ENCODE results near the gene SAMD15.

SAMD15 gene

DNA sequence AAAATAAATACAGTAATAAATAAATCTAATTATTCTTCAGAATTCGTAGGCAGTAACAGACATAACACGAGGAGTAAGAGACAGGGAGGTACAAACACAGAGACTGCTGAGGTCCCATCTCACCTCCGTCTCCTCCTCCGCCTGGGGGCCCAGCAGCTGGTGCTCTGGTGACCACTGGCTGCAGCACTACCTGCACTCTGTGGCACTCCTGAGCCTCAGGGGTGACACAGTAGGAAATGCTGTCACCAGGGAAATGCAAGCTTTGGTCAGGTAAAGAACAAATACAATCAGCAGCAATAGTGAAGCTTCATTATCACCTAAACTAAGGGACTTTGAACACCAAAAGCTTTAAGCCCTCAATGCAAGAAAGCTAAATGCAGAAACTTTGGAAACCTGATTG is 36.8 kb upstream of the SAMD15 start:
- DNase-seq (ENCODE audit: low spot score) = no peak
- TF ChIP-seq, protein P1, sequence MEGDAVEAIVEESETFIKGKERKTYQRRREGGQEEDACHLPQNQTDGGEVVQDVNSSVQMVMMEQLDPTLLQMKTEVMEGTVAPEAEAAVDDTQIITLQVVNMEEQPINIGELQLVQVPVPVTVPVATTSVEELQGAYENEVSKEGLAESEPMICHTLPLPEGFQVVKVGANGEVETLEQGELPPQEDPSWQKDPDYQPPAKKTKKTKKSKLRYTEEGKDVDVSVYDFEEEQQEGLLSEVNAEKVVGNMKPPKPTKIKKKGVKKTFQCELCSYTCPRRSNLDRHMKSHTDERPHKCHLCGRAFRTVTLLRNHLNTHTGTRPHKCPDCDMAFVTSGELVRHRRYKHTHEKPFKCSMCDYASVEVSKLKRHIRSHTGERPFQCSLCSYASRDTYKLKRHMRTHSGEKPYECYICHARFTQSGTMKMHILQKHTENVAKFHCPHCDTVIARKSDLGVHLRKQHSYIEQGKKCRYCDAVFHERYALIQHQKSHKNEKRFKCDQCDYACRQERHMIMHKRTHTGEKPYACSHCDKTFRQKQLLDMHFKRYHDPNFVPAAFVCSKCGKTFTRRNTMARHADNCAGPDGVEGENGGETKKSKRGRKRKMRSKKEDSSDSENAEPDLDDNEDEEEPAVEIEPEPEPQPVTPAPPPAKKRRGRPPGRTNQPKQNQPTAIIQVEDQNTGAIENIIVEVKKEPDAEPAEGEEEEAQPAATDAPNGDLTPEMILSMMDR (IDR thresholded peaks at IDR 0.05; ENCODE audit: extremely low read depth, insufficient read depth, missing control alignments) = no peak
- in situ Hi-C loops (cut with MboI; ENCODE audit: low pct_unique_long_range_greater_than_20kb, low sequenced_read_pairs, unreplicated experiment) = no loop called here

DNA sequence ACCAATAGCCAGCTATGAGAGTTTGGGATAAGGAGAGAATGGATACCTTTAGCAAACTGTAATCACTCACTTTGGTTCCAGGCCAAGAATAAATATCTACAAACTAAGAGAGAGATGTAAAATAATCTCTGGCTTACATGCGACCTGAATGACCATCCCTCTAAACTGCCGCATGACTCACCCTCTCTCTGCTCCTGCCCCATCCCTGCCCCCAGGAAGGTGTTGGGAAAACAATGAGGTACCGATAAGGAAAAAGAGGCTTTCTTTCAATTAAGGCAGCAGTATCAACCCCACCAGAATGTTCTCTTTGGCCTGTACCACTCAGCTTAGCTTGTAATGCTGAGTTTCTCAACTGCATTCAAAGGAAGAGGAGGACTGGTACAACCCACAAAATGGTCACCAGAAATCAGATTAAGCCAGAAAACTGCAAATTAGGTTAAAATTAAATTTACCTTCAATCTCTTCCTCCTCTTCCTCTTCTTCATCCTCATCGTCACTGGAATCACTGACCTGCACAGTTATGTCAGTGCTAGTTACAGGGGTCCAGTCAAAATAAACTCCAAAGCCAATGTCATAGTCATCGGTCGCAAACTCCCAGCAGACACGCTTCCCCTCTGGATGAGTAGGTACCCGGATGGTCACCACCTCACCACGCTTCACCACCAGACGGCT is 34.3 kb upstream of the SAMD15 start:
- in situ Hi-C loops (cut with MboI; ENCODE audit: low pct_unique_long_range_greater_than_20kb, low sequenced_read_pairs, unreplicated experiment) = no loop called here
- no peak for DNase-seq (ENCODE audit: low spot score)
- TF ChIP-seq, protein P1 (IDR thresholded peaks at IDR 0.05; ENCODE audit: extremely low read depth, insufficient read depth, missing control alignments) = no peak

DNA sequence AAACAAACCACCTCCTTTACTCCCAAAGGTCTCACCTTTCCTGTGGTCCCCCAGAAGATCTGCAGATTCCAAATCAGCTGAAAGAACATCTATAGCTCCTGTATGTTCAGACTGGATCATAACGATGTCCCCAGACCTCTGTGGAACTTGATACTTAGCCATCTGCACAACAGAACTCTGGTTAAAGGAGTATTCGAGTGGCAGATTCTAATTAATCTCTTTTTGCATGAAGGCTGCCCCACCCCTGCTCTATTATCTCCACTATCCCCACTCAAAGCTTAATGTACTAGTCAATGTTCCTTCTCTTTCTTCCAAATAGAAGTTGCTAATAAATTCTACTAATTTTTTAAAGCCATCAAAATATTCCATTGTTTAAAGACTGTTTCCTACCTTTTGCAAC is 33.5 kb upstream of the SAMD15 start:
- no peak for DNase-seq (ENCODE audit: low spot score)
- TF ChIP-seq, protein P1 (IDR thresholded peaks at IDR 0.05; ENCODE audit: extremely low read depth, insufficient read depth, missing control alignments) = no peak
- in situ Hi-C loops (cut with MboI; ENCODE audit: low pct_unique_long_range_greater_than_20kb, low sequenced_read_pairs, unreplicated experiment) = no loop called here

DNA sequence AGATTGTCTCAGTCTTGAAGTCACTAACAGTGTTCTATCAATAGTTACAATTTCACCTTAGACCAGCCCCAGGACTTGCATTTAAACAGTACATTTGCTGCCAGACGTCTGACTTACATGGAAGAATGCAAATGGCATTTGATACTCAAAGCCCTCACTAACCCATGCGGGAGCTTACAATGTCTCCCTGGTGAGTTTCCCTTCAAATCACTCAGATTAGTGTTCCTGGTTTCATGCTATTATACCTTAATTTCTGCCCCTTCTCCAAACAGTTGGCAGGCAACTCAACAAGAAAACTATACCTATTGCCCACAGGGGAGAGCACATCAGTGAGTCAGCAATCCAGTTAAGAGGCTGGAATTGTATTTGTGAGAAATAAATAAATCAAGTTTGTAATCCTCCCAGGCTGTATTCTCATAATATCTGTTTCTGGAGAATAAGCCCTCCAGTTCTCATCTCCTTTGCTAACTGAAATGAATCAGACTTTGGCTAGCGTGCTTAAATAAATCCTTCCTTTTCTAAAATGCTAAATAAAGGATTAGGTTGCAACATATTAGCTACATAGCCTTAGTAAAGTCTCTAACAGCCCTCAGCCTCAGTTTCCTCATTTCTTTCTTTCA is 32.7 kb upstream of the SAMD15 start:
- in situ Hi-C loops (cut with MboI; ENCODE audit: low pct_unique_long_range_greater_than_20kb, low sequenced_read_pairs, unreplicated experiment) = no loop called here
- TF ChIP-seq, protein P1 (IDR thresholded peaks at IDR 0.05; ENCODE audit: extremely low read depth, insufficient read depth, missing control alignments) = no peak
- no peak for DNase-seq (ENCODE audit: low spot score)

DNA sequence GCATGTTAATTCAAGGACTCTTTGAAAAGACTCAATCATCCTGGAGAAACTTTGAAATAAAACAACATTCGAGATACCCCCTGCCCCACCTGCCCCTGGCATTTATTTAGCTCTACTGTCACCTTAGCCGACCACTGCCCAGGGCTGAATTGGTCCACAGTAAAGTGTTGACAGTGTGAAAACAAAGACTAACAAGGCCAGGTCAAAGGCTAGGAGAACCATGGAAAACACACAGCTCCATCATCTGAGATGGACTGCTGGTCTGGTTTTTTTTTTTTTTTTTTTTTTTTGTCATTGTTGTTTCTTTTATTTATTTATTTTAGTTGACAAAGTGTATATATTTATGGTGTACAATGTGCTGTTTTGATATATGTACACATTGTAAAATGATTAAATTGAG is 30.7 kb upstream of the SAMD15 start:
- TF ChIP-seq, protein P1 (IDR thresholded peaks at IDR 0.05; ENCODE audit: extremely low read depth, insufficient read depth, missing control alignments) = no peak
- no peak for DNase-seq (ENCODE audit: low spot score)
- in situ Hi-C loops (cut with MboI; ENCODE audit: low pct_unique_long_range_greater_than_20kb, low sequenced_read_pairs, unreplicated experiment) = no loop called here

DNA sequence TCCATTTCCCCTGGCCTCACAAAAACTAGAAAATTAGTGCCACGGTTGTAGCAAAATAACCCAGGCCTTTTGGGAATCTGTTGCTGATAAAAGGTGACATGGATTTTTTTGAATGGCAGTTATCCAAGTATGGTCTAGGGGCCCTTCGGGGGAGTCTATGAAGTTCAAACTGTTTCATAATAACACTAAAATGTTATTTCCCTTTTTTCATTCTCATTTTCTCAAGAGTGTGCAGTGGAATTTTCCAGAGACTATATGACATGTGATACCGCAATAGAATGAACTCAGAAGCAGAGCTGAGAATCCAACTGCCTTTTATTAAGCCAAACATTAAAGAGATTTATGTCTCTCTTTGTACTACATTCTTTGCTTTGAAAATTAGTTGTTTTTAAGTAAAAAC is 29.4 kb upstream of the SAMD15 start:
- in situ Hi-C loops (cut with MboI; ENCODE audit: low pct_unique_long_range_greater_than_20kb, low sequenced_read_pairs, unreplicated experiment) = no loop called here
- TF ChIP-seq, protein P1 (IDR thresholded peaks at IDR 0.05; ENCODE audit: extremely low read depth, insufficient read depth, missing control alignments) = no peak
- no peak for DNase-seq (ENCODE audit: low spot score)
